ENCODE results near the gene KCNJ3. TPM values are rescaled to one million over a fixed set of nuclear protein-coding genes. Genes with fewer than 3 reads are reported as not detected.
A peak's percentile ranks its signal among the peaks of the same experiment; 100 is the strongest.

Gene KCNJ3
- total and polyA plus RNA-seq, 2 of the 13 experiments (the other 11 are each of a cell fraction or from before 2014, with no cell fraction given) = not detected

DNA sequence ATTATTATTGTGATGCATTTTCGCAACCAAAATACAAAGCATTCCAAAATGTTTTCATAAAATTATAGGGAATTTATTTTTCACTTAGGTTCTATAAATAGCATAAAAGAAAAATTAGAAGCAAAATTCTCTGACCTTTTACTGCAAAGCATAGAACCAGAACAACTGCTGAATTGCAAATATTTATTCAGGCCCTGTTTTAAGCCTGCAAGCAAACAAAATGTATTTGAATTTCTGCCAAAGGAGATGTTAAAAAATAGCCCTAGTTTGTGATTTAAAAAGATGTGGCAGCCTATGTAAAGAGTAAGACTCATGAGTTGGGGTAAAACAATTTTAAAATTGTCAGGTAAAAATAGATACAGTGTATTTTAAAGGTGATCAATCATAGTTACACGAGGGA is 138.1 kb downstream of the KCNJ3 start (continued):
- TF ChIP-seq, protein P1, sequence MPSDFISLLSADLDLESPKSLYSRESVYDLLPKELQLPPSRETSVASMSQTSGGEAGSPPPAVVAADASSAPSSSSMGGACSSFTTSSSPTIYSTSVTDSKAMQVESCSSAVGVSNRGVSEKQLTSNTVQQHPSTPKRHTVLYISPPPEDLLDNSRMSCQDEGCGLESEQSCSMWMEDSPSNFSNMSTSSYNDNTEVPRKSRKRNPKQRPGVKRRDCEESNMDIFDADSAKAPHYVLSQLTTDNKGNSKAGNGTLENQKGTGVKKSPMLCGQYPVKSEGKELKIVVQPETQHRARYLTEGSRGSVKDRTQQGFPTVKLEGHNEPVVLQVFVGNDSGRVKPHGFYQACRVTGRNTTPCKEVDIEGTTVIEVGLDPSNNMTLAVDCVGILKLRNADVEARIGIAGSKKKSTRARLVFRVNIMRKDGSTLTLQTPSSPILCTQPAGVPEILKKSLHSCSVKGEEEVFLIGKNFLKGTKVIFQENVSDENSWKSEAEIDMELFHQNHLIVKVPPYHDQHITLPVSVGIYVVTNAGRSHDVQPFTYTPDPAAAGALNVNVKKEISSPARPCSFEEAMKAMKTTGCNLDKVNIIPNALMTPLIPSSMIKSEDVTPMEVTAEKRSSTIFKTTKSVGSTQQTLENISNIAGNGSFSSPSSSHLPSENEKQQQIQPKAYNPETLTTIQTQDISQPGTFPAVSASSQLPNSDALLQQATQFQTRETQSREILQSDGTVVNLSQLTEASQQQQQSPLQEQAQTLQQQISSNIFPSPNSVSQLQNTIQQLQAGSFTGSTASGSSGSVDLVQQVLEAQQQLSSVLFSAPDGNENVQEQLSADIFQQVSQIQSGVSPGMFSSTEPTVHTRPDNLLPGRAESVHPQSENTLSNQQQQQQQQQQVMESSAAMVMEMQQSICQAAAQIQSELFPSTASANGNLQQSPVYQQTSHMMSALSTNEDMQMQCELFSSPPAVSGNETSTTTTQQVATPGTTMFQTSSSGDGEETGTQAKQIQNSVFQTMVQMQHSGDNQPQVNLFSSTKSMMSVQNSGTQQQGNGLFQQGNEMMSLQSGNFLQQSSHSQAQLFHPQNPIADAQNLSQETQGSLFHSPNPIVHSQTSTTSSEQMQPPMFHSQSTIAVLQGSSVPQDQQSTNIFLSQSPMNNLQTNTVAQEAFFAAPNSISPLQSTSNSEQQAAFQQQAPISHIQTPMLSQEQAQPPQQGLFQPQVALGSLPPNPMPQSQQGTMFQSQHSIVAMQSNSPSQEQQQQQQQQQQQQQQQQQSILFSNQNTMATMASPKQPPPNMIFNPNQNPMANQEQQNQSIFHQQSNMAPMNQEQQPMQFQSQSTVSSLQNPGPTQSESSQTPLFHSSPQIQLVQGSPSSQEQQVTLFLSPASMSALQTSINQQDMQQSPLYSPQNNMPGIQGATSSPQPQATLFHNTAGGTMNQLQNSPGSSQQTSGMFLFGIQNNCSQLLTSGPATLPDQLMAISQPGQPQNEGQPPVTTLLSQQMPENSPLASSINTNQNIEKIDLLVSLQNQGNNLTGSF (CRISPR knock-in tag; IDR thresholded peaks at IDR 0.05) = no peak
- TF ChIP-seq SMAD3 (CRISPR knock-in tag; IDR thresholded peaks at IDR 0.05) (no peak), NR2F6 (IDR thresholded peaks at IDR 0.05) (no peak), NR2F6 (CRISPR knock-in tag; IDR thresholded peaks at IDR 0.05) (0 out of 2 replicates have a peak, but pooled peaks have one; percentile 15), RARA (CRISPR knock-in tag; IDR thresholded peaks at IDR 0.05) (peak; percentile 35; the same call in 1 of the 2 replicates), RXRB (CRISPR knock-in tag; IDR thresholded peaks at IDR 0.05; ENCODE audit: borderline replicate concordance) (0 out of 2 replicates have a peak, but pooled peaks have one; percentile 19), ISL2 (CRISPR knock-in tag; IDR thresholded peaks at IDR 0.05) (peak; percentile 36; the same call in 1 of the 2 replicates), KLF16 (CRISPR knock-in tag; IDR thresholded peaks at IDR 0.05) (0 out of 4 replicates have a peak, but pooled peaks of 1 of the 2 experiments have one; percentile 19), EP300 (IDR thresholded peaks at IDR 0.05; ENCODE audit: low read depth in 2 of 2, low read length in 2 of 2) (peak in 1 of 2 experiments; percentile 36; a peak in 1 of 4 replicates), EP300 (CRISPR knock-in tag; IDR thresholded peaks at IDR 0.05; ENCODE audit: borderline replicate concordance) (no peak)
- TF ChIP-seq, protein P2, sequence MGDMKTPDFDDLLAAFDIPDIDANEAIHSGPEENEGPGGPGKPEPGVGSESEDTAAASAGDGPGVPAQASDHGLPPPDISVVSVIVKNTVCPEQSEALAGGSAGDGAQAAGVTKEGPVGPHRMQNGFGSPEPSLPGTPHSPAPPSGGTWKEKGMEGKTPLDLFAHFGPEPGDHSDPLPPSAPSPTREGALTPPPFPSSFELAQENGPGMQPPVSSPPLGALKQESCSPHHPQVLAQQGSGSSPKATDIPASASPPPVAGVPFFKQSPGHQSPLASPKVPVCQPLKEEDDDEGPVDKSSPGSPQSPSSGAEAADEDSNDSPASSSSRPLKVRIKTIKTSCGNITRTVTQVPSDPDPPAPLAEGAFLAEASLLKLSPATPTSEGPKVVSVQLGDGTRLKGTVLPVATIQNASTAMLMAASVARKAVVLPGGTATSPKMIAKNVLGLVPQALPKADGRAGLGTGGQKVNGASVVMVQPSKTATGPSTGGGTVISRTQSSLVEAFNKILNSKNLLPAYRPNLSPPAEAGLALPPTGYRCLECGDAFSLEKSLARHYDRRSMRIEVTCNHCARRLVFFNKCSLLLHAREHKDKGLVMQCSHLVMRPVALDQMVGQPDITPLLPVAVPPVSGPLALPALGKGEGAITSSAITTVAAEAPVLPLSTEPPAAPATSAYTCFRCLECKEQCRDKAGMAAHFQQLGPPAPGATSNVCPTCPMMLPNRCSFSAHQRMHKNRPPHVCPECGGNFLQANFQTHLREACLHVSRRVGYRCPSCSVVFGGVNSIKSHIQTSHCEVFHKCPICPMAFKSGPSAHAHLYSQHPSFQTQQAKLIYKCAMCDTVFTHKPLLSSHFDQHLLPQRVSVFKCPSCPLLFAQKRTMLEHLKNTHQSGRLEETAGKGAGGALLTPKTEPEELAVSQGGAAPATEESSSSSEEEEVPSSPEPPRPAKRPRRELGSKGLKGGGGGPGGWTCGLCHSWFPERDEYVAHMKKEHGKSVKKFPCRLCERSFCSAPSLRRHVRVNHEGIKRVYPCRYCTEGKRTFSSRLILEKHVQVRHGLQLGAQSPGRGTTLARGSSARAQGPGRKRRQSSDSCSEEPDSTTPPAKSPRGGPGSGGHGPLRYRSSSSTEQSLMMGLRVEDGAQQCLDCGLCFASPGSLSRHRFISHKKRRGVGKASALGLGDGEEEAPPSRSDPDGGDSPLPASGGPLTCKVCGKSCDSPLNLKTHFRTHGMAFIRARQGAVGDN (CRISPR knock-in tag; IDR thresholded peaks at IDR 0.05) = no peak
- TF ChIP-seq, protein P3, sequence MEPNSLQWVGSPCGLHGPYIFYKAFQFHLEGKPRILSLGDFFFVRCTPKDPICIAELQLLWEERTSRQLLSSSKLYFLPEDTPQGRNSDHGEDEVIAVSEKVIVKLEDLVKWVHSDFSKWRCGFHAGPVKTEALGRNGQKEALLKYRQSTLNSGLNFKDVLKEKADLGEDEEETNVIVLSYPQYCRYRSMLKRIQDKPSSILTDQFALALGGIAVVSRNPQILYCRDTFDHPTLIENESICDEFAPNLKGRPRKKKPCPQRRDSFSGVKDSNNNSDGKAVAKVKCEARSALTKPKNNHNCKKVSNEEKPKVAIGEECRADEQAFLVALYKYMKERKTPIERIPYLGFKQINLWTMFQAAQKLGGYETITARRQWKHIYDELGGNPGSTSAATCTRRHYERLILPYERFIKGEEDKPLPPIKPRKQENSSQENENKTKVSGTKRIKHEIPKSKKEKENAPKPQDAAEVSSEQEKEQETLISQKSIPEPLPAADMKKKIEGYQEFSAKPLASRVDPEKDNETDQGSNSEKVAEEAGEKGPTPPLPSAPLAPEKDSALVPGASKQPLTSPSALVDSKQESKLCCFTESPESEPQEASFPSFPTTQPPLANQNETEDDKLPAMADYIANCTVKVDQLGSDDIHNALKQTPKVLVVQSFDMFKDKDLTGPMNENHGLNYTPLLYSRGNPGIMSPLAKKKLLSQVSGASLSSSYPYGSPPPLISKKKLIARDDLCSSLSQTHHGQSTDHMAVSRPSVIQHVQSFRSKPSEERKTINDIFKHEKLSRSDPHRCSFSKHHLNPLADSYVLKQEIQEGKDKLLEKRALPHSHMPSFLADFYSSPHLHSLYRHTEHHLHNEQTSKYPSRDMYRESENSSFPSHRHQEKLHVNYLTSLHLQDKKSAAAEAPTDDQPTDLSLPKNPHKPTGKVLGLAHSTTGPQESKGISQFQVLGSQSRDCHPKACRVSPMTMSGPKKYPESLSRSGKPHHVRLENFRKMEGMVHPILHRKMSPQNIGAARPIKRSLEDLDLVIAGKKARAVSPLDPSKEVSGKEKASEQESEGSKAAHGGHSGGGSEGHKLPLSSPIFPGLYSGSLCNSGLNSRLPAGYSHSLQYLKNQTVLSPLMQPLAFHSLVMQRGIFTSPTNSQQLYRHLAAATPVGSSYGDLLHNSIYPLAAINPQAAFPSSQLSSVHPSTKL (CRISPR knock-in tag; IDR thresholded peaks at IDR 0.05) = peak; percentile 76
- TF ChIP-seq, protein P4, sequence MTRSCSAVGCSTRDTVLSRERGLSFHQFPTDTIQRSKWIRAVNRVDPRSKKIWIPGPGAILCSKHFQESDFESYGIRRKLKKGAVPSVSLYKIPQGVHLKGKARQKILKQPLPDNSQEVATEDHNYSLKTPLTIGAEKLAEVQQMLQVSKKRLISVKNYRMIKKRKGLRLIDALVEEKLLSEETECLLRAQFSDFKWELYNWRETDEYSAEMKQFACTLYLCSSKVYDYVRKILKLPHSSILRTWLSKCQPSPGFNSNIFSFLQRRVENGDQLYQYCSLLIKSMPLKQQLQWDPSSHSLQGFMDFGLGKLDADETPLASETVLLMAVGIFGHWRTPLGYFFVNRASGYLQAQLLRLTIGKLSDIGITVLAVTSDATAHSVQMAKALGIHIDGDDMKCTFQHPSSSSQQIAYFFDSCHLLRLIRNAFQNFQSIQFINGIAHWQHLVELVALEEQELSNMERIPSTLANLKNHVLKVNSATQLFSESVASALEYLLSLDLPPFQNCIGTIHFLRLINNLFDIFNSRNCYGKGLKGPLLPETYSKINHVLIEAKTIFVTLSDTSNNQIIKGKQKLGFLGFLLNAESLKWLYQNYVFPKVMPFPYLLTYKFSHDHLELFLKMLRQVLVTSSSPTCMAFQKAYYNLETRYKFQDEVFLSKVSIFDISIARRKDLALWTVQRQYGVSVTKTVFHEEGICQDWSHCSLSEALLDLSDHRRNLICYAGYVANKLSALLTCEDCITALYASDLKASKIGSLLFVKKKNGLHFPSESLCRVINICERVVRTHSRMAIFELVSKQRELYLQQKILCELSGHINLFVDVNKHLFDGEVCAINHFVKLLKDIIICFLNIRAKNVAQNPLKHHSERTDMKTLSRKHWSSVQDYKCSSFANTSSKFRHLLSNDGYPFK (CRISPR knock-in tag; IDR thresholded peaks at IDR 0.05; ENCODE audit: borderline replicate concordance) = no peak
